ENCODE data around the gene MICU2.
A peak's percentile ranks its signal among the peaks of the same experiment; 100 is the strongest.

DNA sequence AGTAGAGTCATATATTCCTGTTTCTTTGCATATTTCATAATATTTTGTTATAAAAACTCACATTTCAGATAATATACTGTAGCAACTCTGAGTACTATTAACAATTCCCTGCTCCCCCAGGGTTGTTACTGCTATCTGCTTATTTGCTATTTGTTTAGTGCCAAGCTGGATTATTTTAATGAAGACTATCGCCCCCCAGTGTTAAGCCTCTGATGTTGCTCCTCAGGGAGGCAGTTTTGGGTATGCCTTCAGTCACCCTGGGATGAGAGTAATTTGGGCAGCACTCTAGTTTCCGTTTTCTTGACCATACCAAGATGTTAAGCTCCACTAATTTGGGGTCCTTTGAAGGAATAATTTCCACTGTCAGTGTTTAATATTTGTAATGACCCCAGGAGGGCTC, 46.0 kb downstream of the MICU2 start:
- no peak for TF ChIP-seq POLR2A (IDR thresholded peaks at IDR 0.05)
- TF ChIP-seq, protein P1, sequence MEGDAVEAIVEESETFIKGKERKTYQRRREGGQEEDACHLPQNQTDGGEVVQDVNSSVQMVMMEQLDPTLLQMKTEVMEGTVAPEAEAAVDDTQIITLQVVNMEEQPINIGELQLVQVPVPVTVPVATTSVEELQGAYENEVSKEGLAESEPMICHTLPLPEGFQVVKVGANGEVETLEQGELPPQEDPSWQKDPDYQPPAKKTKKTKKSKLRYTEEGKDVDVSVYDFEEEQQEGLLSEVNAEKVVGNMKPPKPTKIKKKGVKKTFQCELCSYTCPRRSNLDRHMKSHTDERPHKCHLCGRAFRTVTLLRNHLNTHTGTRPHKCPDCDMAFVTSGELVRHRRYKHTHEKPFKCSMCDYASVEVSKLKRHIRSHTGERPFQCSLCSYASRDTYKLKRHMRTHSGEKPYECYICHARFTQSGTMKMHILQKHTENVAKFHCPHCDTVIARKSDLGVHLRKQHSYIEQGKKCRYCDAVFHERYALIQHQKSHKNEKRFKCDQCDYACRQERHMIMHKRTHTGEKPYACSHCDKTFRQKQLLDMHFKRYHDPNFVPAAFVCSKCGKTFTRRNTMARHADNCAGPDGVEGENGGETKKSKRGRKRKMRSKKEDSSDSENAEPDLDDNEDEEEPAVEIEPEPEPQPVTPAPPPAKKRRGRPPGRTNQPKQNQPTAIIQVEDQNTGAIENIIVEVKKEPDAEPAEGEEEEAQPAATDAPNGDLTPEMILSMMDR (IDR thresholded peaks at IDR 0.05): peak in 11 of 12 donors; percentile 8 to 49 (median 34)

Data from heart left ventricle (tissue), 13 donors.